H9 (cell line): ENCODE results near the gene PDRG1. TPM values are rescaled to one million over a fixed set of nuclear protein-coding genes. Genes with fewer than 3 reads are reported as not detected.

Experiments
- DNase-seq: peaks from one replicate; pipeline ENCODE4 v3.0.0-alpha.2; 2017
- H2AFZ ChIP-seq: one replicate; pipeline ENCODE4 v1.6.1; 2013; ENCODE audit warnings: mild to moderate bottlenecking, low read length, control low read depth, moderate library complexity
- H2AK5ac ChIP-seq: 2 replicates; pipeline ENCODE4 v1.6.1; 2013; ENCODE audit warnings: low read length, control low read depth, mixed read lengths; ENCODE audit not compliant: insufficient read length
- H2BK120ac ChIP-seq: one replicate; pipeline ENCODE4 v1.6.1; 2013; ENCODE audit warnings: low read depth, mild to moderate bottlenecking, low read length, control low read depth, inconsistent platforms; ENCODE audit not compliant: poor library complexity, severe bottlenecking
- H2BK12ac ChIP-seq: 2 replicates; pipeline ENCODE4 v1.6.1; 2013; ENCODE audit warnings: low read length, control low read depth, mixed read lengths, low read depth; ENCODE audit not compliant: insufficient read length
- H2BK15ac ChIP-seq: 2 replicates; pipeline ENCODE4 v1.6.1; 2013; ENCODE audit warnings: low read depth, low read length, control low read depth
- H2BK20ac ChIP-seq: one replicate; pipeline ENCODE4 v1.6.1; 2013; ENCODE audit warnings: low read depth, mild to moderate bottlenecking, low read length, control low read depth, inconsistent platforms; ENCODE audit not compliant: poor library complexity, severe bottlenecking
- H2BK5ac ChIP-seq: 2 replicates; pipeline ENCODE4 v1.6.1; 2013; ENCODE audit warnings: low read length, control low read depth, mixed read lengths; ENCODE audit not compliant: insufficient read length
- H3K14ac ChIP-seq: 2 replicates; pipeline ENCODE4 v1.6.1; 2013; ENCODE audit warnings: low read length, control low read depth; ENCODE audit not compliant: insufficient read depth
- H3K18ac ChIP-seq: 2 replicates; pipeline ENCODE4 v1.6.1; 2013; ENCODE audit warnings: low read depth, mild to moderate bottlenecking, mixed read lengths, low read length, control low read depth; ENCODE audit not compliant: insufficient read length
- H3K23ac ChIP-seq: 2 replicates; pipeline ENCODE4 v1.6.1; 2013; ENCODE audit warnings: low read length, control low read depth, mixed read lengths, low read depth; ENCODE audit not compliant: insufficient read length
- H3K23me2 ChIP-seq: 2 replicates; pipeline ENCODE4 v1.6.1; 2013; ENCODE audit warnings: low read depth, mild to moderate bottlenecking, mixed read lengths, low read length, control low read depth; ENCODE audit not compliant: insufficient read length, poor library complexity, severe bottlenecking
- H3K27ac ChIP-seq: 2 replicates; pipeline ENCODE4 v1.5.1; 2013; ENCODE audit warnings: low read length, control low read depth, mixed read lengths, low read depth; ENCODE audit not compliant: insufficient read length
- H3K27me3 ChIP-seq: 2 replicates; pipeline ENCODE4 v1.6.1; 2013; ENCODE audit warnings: low read length, control low read depth, inconsistent platforms; ENCODE audit not compliant: insufficient read depth
- H3K4ac ChIP-seq: 2 replicates; pipeline ENCODE4 v1.6.1; 2013; ENCODE audit warnings: low read depth, mild to moderate bottlenecking, control low read depth, inconsistent platforms, low read length, moderate library complexity
- H3K4me1 ChIP-seq: 2 replicates; pipeline ENCODE4 v1.6.1; 2013; ENCODE audit warnings: low read length, control low read depth, inconsistent platforms; ENCODE audit not compliant: insufficient read depth
- H3K4me2 ChIP-seq: 2 replicates; pipeline ENCODE4 v1.6.1; 2013; ENCODE audit warnings: low read length, control low read depth, mixed read lengths; ENCODE audit not compliant: insufficient read length, insufficient read depth
- H3K56ac ChIP-seq: 2 replicates; pipeline ENCODE4 v1.6.1; 2013; ENCODE audit warnings: low read depth, mild to moderate bottlenecking, mixed read lengths, low read length, control low read depth; ENCODE audit not compliant: insufficient read length
- H3K79me1 ChIP-seq: 2 replicates; pipeline ENCODE4 v1.6.1; 2013; ENCODE audit warnings: low read depth, mild to moderate bottlenecking, moderate library complexity, low read length, control low read depth, inconsistent platforms; ENCODE audit not compliant: insufficient read depth, poor library complexity, severe bottlenecking
- H3K79me2 ChIP-seq: 2 replicates; pipeline ENCODE4 v1.6.1; 2013; ENCODE audit warnings: low read length, control low read depth, inconsistent platforms; ENCODE audit not compliant: insufficient read depth
- H3K9ac ChIP-seq: 2 replicates; pipeline ENCODE4 v1.6.1; 2013; ENCODE audit warnings: low read length, control low read depth, mixed read lengths; ENCODE audit not compliant: insufficient read length; ENCODE audit errors: extremely low read depth
- H3K9me3 ChIP-seq: one replicate; pipeline ENCODE4 v1.6.1; 2013; ENCODE audit warnings: low read depth, low read length, inconsistent platforms; ENCODE audit not compliant: control insufficient read depth
- H3T11ph ChIP-seq: one replicate; pipeline ENCODE4 v1.6.1; 2013; ENCODE audit warnings: mild to moderate bottlenecking, low read length, control low read depth, inconsistent platforms
- H4K20me1 ChIP-seq: one replicate; pipeline ENCODE4 v1.6.1; 2013; ENCODE audit not compliant: control insufficient read depth, insufficient read length, insufficient read depth
- H4K5ac ChIP-seq: 2 replicates; pipeline ENCODE4 v1.6.1; 2013; ENCODE audit warnings: low read depth, mild to moderate bottlenecking, mixed read lengths, low read length, control low read depth; ENCODE audit not compliant: insufficient read length
- H4K8ac ChIP-seq: replicated peaks from 2 replicates; pipeline ENCODE4 v1.6.1; 2013; ENCODE audit warnings: low read length, control low read depth, mixed read lengths, low read depth; ENCODE audit not compliant: insufficient read length
- H4K91ac ChIP-seq: 2 replicates; pipeline ENCODE4 v1.6.1; 2013; ENCODE audit warnings: low read depth, mild to moderate bottlenecking, moderate library complexity, mixed read lengths, low read length, control low read depth; ENCODE audit not compliant: insufficient read length
- H3K27ac Mint-ChIP-seq, 3 experiments: 2 replicates in 2 of 3; 3 replicates in 1 of 3; pipeline ENCODE4 v1.8.0; 2020 to 2021; ENCODE audit warnings: mixed read lengths in 3 of 3, mild to moderate bottlenecking in 1 of 3, moderate library complexity in 1 of 3
- H3K27me3 Mint-ChIP-seq: 2 replicates; pipeline ENCODE4 v1.8.0; 2021; ENCODE audit warnings: low read depth, mild to moderate bottlenecking, moderate library complexity, mixed read lengths
- H3K36me3 Mint-ChIP-seq, 3 experiments: 2 replicates in 2 of 3; 3 replicates in 1 of 3; pipeline ENCODE4 v1.8.0; 2020 to 2021; ENCODE audit warnings: low read depth in 3 of 3, mixed read lengths in 3 of 3; ENCODE audit not compliant: insufficient read depth in 1 of 3
- H3K4me1 Mint-ChIP-seq, 2 experiments: 2 replicates each; pipeline ENCODE4 v1.8.0; 2020; ENCODE audit warnings: mixed read lengths in 2 of 2
- H3K4me3 Mint-ChIP-seq, 2 experiments: 2 replicates in 1 of 2; 3 replicates in 1 of 2; pipeline ENCODE4 v1.8.0; 2020 to 2021; ENCODE audit warnings: mild to moderate bottlenecking in 2 of 2, mixed read lengths in 2 of 2, moderate library complexity in 1 of 2
- H3K9me3 Mint-ChIP-seq, 2 experiments: 2 replicates in 1 of 2; 3 replicates in 1 of 2; pipeline ENCODE4 v1.8.0; 2020; ENCODE audit warnings: mild to moderate bottlenecking in 2 of 2, mixed read lengths in 2 of 2, moderate library complexity in 1 of 2
- WGBS: extraction: QIAGEN DNeasy Blood & Tissue Kit; methylation state at CpG from one replicate; pipeline ENCODE4 v1.1.7; 2013; ENCODE audit warnings: missing lambda C conversion rate, low lambda C conversion rate, mixed read lengths; ENCODE audit not compliant: insufficient read length; ENCODE audit errors: extremely low coverage; 5-methylcytosine and 5-hydroxymethylcytosine counted together
- total RNA-seq: library from RNA; stranded (reverse); gene quantifications from 2 replicates; pipeline ENCODE4 v1.2.1, GENCODE V29; 2021
- TF ChIP-seq, protein P1 (sequence below): fragments of 200-600 bp; sonication (generic); conservative IDR thresholded peaks from 3 replicates; pipeline ENCODE4 v1.8.0; 2021; ENCODE audit warnings: antibody characterized with exemption, mild to moderate bottlenecking

The PDRG1 gene
- total RNA-seq, 1 experiment from 2014 or later = 32.2 TPM

GRCh38 chr20:31981784-31982183 lies 29.9 kb upstream of the PDRG1 start:
- no peak for DNase-seq
- Histone ChIP-seq H3K4me1 (no peaks in the 10 kb centered on the region), H3K14ac (no peak overlapping the region), H3K18ac (no peak overlapping the region), H3K9ac (no peak overlapping the region), H3K23ac (no peak overlapping the region), H3T11ph (no peak overlapping the region), H4K91ac (no peak overlapping the region), H3K79me1 (no peaks in the 10 kb centered on the region), H4K8ac (no peak overlapping the region), H2AK5ac (no peak overlapping the region), H3K79me2 (no peaks in the 10 kb centered on the region), H2AFZ (no peak overlapping the region), H3K27me3 (no peaks in the 10 kb centered on the region), H3K4me2 (no peak overlapping the region), H3K23me2 (no peaks in the 10 kb centered on the region), H4K5ac (no peak overlapping the region), H2BK120ac (no peak overlapping the region), H2BK12ac (no peak overlapping the region), H2BK15ac (no peak overlapping the region), H3K4ac (no peak overlapping the region), H4K20me1 (no peaks in the 10 kb centered on the region), H3K27ac (no peak overlapping the region), H3K9me3 (no peaks in the 10 kb centered on the region), H2BK5ac (no peak overlapping the region), H3K56ac (no peak overlapping the region), H2BK20ac (no peak overlapping the region)
- H3K36me3 Mint-ChIP-seq = no peaks in the 10 kb centered on the region
- TF ChIP-seq, protein P1, sequence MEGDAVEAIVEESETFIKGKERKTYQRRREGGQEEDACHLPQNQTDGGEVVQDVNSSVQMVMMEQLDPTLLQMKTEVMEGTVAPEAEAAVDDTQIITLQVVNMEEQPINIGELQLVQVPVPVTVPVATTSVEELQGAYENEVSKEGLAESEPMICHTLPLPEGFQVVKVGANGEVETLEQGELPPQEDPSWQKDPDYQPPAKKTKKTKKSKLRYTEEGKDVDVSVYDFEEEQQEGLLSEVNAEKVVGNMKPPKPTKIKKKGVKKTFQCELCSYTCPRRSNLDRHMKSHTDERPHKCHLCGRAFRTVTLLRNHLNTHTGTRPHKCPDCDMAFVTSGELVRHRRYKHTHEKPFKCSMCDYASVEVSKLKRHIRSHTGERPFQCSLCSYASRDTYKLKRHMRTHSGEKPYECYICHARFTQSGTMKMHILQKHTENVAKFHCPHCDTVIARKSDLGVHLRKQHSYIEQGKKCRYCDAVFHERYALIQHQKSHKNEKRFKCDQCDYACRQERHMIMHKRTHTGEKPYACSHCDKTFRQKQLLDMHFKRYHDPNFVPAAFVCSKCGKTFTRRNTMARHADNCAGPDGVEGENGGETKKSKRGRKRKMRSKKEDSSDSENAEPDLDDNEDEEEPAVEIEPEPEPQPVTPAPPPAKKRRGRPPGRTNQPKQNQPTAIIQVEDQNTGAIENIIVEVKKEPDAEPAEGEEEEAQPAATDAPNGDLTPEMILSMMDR = no peak
- H3K4me1 Mint-ChIP-seq = peaks cover 3 to 6% of the 10 kb centered on the region in 2 experiments
- WGBS = no CpG with 5 or more reads among the region's 2 CpGs
- peaks cover 6% of the 10 kb centered on the region for H3K27me3 Mint-ChIP-seq
- no peaks in the 10 kb centered on the region; a peak in 1 of 5 replicates for H3K9me3 Mint-ChIP-seq
- no peak overlapping the region for H3K4me3 Mint-ChIP-seq
- H3K27ac Mint-ChIP-seq = no peak overlapping the region
